BE2C (cell line): Measurements from ENCODE around the gene PARP8.

Experiments
- DNase-seq: peaks from one replicate; pipeline ENCODE4 v3.0.0-alpha.2; 2020
- H3K27me3 ChIP-seq: fragments of 250-450 bp; sonication (Bioruptor Pico); 2 replicates; pipeline ENCODE4 v1.5.1; 2020; ENCODE audit warnings: mild to moderate bottlenecking
- H3K36me3 ChIP-seq: fragments of 250-450 bp; sonication (Bioruptor Pico); 2 replicates; pipeline ENCODE4 v1.5.1; 2020; ENCODE audit warnings: mild to moderate bottlenecking
- H3K4me1 ChIP-seq: fragments of 250-450 bp; sonication (Bioruptor Pico); 2 replicates; pipeline ENCODE4 v1.5.1; 2020
- H3K4me3 ChIP-seq: 2 replicates; pipeline ENCODE4 v1.5.1; 2011; ENCODE audit warnings: low read depth, low read length
- H3K9me3 ChIP-seq: fragments of 250-450 bp; sonication (Bioruptor Pico); 2 replicates; pipeline ENCODE4 v1.5.1; 2020
- TF ChIP-seq, protein P1 (sequence below): IDR thresholded peaks from 2 replicates; pipeline ENCODE4 v1.5.1; 2012; ENCODE audit warnings: mild to moderate bottlenecking, low read depth, low read length

The PARP8 gene

GRCh38 chr5:50824109-50824508, 157.7 kb downstream of the PARP8 start:
- Histone ChIP-seq H3K4me1 (no peaks in the 10 kb centered on the region), H3K27me3 (peaks cover 14% of the 10 kb centered on the region), H3K4me3 (no peak overlapping the region), H3K9me3 (no peaks in the 10 kb centered on the region), H3K36me3 (no peaks in the 10 kb centered on the region)
- TF ChIP-seq, protein P1, sequence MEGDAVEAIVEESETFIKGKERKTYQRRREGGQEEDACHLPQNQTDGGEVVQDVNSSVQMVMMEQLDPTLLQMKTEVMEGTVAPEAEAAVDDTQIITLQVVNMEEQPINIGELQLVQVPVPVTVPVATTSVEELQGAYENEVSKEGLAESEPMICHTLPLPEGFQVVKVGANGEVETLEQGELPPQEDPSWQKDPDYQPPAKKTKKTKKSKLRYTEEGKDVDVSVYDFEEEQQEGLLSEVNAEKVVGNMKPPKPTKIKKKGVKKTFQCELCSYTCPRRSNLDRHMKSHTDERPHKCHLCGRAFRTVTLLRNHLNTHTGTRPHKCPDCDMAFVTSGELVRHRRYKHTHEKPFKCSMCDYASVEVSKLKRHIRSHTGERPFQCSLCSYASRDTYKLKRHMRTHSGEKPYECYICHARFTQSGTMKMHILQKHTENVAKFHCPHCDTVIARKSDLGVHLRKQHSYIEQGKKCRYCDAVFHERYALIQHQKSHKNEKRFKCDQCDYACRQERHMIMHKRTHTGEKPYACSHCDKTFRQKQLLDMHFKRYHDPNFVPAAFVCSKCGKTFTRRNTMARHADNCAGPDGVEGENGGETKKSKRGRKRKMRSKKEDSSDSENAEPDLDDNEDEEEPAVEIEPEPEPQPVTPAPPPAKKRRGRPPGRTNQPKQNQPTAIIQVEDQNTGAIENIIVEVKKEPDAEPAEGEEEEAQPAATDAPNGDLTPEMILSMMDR, result no peak
- DNase-seq, result no peak

DNA sequence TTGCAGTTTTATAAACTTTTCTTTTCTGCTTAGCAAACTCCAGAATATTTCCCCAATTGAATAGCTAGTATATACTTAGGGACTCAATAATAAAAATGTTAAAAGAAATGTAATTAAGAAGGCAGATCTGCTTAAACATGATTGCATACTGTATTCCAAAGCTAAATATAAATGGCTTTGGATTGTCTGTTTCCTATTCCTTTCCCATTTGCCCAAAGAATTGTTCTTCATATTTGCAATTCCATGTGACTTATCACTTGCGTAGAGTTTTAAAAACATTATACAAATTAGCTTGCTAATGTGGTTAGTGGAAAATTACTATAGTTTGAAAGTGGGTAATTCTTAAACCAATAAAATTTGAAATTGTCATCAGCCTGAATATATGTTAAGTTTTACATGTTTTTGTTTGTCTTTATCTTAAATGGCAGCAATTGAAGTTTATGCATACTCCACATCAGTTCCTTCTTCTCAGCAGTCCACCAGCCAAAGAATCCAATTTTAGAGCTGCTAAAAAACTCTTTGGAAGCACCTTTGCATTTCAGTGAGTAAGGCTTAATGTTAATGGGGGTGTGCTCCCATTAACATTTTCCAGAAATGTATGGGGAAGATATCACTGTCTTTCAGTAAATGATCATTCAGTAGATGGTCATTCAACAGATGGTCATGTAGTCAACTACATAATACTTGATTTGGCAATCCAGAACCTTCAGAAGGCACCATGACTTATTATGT, 161.2 kb downstream of the PARP8 start:
- TF ChIP-seq, protein P1, result no peak
- H3K4me3 ChIP-seq, result no peak overlapping the region
- H3K36me3 ChIP-seq, result no peaks in the 10 kb centered on the region
- no peak for DNase-seq
- no peaks in the 10 kb centered on the region for H3K9me3 ChIP-seq
- peaks cover 7% of the 10 kb centered on the region for H3K27me3 ChIP-seq
- H3K4me1 ChIP-seq, result no peaks in the 10 kb centered on the region

DNA sequence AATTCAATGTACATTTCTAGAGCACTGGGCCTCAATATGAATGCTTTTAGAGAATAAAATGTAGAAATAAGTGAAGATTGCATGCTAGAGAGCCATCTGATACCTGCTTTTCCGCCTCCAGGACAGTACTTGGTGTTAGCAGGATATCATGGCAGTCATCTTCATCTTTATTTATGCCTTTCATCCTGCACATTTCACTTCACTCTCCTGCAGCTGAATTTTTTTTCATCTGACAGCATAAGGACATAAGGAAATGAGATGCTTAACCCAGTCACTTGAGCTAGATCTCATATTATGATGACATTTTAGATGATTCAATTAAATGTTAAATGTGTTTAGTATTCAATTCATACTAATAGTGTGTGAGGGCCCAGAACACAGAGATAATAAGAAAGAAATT, 162.6 kb downstream of the PARP8 start:
- no peaks in the 10 kb centered on the region for H3K9me3 ChIP-seq
- H3K27me3 ChIP-seq, result peaks cover 6% of the 10 kb centered on the region
- no peak for DNase-seq
- no peaks in the 10 kb centered on the region for H3K36me3 ChIP-seq
- H3K4me1 ChIP-seq, result no peaks in the 10 kb centered on the region
- no peak overlapping the region for H3K4me3 ChIP-seq
- TF ChIP-seq, protein P1, result no peak

DNA sequence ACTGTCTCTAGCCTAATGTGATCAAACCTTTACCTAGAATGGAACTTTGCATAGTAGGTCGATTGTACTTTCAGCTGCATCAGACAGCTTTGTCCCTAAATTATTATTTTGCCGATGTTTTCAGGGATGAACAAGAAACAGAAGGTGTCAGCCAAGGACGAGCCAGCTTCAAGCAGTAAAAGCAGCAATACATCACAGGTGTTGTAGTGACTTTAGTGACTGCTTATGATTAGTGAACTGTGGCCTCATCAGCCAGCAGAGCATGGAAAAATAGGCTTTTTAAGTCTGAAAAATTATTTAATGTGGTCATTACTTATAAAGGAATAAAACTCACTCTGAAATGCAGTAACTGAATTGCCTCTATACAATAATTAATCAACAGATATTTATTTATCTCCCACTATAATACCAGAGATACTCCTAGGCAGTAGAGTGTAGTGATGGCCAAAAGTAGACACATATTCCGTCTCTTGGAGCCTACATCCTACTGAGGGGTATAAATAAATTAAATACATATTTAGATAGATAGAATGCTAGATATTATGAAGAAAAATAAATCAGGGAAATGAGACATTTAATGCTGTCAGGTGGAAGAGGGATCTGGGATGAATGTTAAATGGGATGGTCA, 166.3 kb downstream of the PARP8 start:
- H3K9me3 ChIP-seq, result no peaks in the 10 kb centered on the region
- no peaks in the 10 kb centered on the region for H3K4me1 ChIP-seq
- H3K36me3 ChIP-seq, result no peaks in the 10 kb centered on the region
- no peak overlapping the region for H3K4me3 ChIP-seq
- DNase-seq, result no peak
- TF ChIP-seq, protein P1, result no peak
- no peaks in the 10 kb centered on the region for H3K27me3 ChIP-seq

DNA sequence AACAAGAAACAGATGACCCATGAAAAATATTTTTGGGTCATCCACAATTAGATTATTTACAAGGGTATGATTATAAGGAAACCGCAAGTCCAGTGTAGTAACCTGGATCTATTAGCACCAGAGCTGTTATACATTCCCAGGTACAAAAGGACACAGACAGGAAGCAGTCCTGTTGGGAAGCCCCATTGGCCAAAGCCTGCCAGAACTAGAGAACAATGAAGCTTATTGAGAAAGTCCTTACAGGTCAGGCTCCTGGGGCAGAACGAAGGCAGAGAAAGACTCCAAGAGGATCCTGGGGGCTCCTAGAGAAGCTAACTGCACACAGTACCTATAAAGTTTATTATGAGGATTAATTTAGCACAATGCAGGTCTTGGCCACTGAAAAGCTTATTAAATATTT, 169.9 kb downstream of the PARP8 start:
- Histone ChIP-seq H3K4me3 (no peak overlapping the region), H3K4me1 (no peaks in the 10 kb centered on the region), H3K9me3 (no peaks in the 10 kb centered on the region), H3K27me3 (no peaks in the 10 kb centered on the region), H3K36me3 (no peaks in the 10 kb centered on the region)
- no peak for DNase-seq
- TF ChIP-seq, protein P1, result no peak

GRCh38 chr5:50839472-50839871, 173.0 kb downstream of the PARP8 start:
- no peaks in the 10 kb centered on the region for H3K4me1 ChIP-seq
- DNase-seq, result no peak
- no peak overlapping the region for H3K4me3 ChIP-seq
- no peaks in the 10 kb centered on the region for H3K36me3 ChIP-seq
- TF ChIP-seq, protein P1, result no peak
- peaks cover 3% of the 10 kb centered on the region; the same call in 1 of the 2 replicates for H3K27me3 ChIP-seq
- H3K9me3 ChIP-seq, result no peaks in the 10 kb centered on the region
